Measurements from ENCODE around the gene ODF2L. TPM values are rescaled to one million over a fixed set of nuclear protein-coding genes. Genes with fewer than 3 reads are reported as not detected.
A peak's percentile ranks its signal among the peaks of the same experiment; 100 is the strongest.

ODF2L gene
- total RNA-seq, 4 donors from 2014 or later: 9.2 to 30.8 (median 21.4) TPM

DNA sequence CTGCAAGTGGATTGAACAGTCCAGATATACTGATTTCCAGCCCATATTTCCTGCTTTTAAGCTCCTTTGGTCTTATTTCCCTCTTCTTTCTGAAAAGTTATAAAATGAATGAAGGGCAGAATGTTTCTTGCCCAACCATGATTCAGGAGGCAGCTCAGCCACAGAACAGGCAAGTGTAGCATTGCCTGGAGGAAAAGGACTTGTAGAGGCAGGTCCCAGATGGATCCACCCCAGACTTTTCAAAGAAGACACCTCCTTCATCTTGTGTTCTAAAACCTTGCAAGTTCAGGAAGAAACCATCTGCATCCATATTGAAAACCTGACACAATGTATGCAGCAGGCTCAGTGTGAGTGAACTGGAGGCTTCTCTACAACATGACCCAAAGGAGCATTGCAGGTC lies 27.8 kb upstream of the ODF2L start, which contains the start of gene CLCA2:
TSS of gene CLCA2 (plus strand) at position 299 of the 400 bp plus-strand sequence. CDS start at position 376, 77 bp downstream.
- ATAC-seq: no peak
- H3K9me3 ChIP-seq: no peaks in the 10 kb centered on the region

DNA sequence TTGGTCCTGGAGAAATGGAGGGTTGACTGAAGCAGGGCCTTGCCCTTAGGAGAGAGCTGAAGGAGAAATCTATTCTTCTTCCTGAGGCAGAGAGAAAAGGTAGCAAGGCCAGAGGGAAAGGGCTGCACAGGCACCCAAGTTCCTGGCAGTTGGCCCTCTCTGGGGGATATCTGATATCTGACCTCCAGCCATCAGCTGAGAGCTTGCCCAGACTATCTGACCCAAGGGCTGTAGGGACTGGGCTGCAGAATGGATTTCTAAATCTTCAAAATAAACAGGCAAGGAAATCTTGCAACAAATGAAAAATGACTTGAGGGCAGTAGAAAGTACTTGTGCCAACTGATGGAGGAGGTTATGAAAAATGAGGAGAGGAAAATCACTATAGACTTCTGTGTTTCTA lies 27.4 kb upstream of the ODF2L start:
- Histone ChIP-seq H3K4me1 (no peaks in the 10 kb centered on the region), H3K4me3 (no peak overlapping the region), H3K27ac (no peak overlapping the region), H3K9me3 (no peaks in the 10 kb centered on the region), H3K36me3 (no peaks in the 10 kb centered on the region), H3K27me3 (no peaks in the 10 kb centered on the region)
- no peak for ATAC-seq
- TF ChIP-seq EP300 (IDR thresholded peaks at IDR 0.05) (no peak), POLR2A (IDR thresholded peaks at IDR 0.05) (no peak), POLR2AphosphoS5 (IDR thresholded peaks at IDR 0.05) (no peak), CTCF (IDR thresholded peaks at IDR 0.05) (no peak)

More for the DNA sequence above, 27.8 kb upstream of the ODF2L start, which contains the start of gene CLCA2:
- Histone ChIP-seq H3K4me3 (no peak within 1 kb of the TSS), H3K27me3 (no peaks in the 10 kb centered on the region), H3K36me3 (no peaks in the 10 kb centered on the region), H3K4me1 (no peaks in the 10 kb centered on the region), H3K27ac (no peak within 1 kb of the TSS)
- no peak for TF ChIP-seq EP300 (IDR thresholded peaks at IDR 0.05)
- no peak for TF ChIP-seq POLR2A (IDR thresholded peaks at IDR 0.05)
- no peak for TF ChIP-seq CTCF (IDR thresholded peaks at IDR 0.05)
- TF ChIP-seq POLR2AphosphoS5 (IDR thresholded peaks at IDR 0.05): no peak

GRCh38 chr1:86421601-86422280 lies 25.6 kb upstream of the ODF2L start:
- Histone ChIP-seq H3K36me3 (no peaks in the 10 kb centered on the region), H3K9me3 (no peaks in the 10 kb centered on the region), H3K4me1 (no peaks in the 10 kb centered on the region), H3K4me3 (no peak overlapping the region), H3K27me3 (no peaks in the 10 kb centered on the region), H3K27ac (no peak overlapping the region)
- ATAC-seq: no peak
- TF ChIP-seq EP300 (IDR thresholded peaks at IDR 0.05) (no peak), CTCF (IDR thresholded peaks at IDR 0.05) (no peak), POLR2AphosphoS5 (IDR thresholded peaks at IDR 0.05) (no peak), POLR2A (IDR thresholded peaks at IDR 0.05) (no peak)
- WGBS, 2 donors (ENCODE audit: low coverage in 1 of 2): 73 to 84% methylated on average over 5 to 7 of the region's 7 CpGs

- WGBS, 2 donors (ENCODE audit: low coverage in 1 of 2): 47 to 60% methylated on average over 4 of the region's 4 CpGs
- TF ChIP-seq EP300 (IDR thresholded peaks at IDR 0.05): no peak
- peak in 2 of 4 experiments; percentile 12 to 16 for TF ChIP-seq CTCF (IDR thresholded peaks at IDR 0.05)
- TF ChIP-seq POLR2A (IDR thresholded peaks at IDR 0.05): no peak
- no peak for TF ChIP-seq POLR2AphosphoS5 (IDR thresholded peaks at IDR 0.05)
- no peaks in the 10 kb centered on the region for H3K27me3 ChIP-seq
- H3K36me3 ChIP-seq: no peaks in the 10 kb centered on the region
- no peak for ATAC-seq
- H3K4me1 ChIP-seq: no peaks in the 10 kb centered on the region
- no peak overlapping the region for H3K4me3 ChIP-seq
- no peaks in the 10 kb centered on the region for H3K9me3 ChIP-seq
- H3K27ac ChIP-seq: no peak overlapping the region
These were observed 23.3 kb upstream of the ODF2L start for GRCh38 chr1:86419277-86419903.

- no peak overlapping the region for H3K27ac ChIP-seq
- H3K9me3 ChIP-seq: no peaks in the 10 kb centered on the region
- no peak overlapping the region for H3K4me3 ChIP-seq
- TF ChIP-seq CTCF (IDR thresholded peaks at IDR 0.05): no peak
- no peak for TF ChIP-seq POLR2AphosphoS5 (IDR thresholded peaks at IDR 0.05)
- no peak for TF ChIP-seq POLR2A (IDR thresholded peaks at IDR 0.05)
- TF ChIP-seq EP300 (IDR thresholded peaks at IDR 0.05): no peak
- no peaks in the 10 kb centered on the region for H3K4me1 ChIP-seq
- no peak for ATAC-seq
- no peaks in the 10 kb centered on the region for H3K27me3 ChIP-seq
- H3K36me3 ChIP-seq: no peaks in the 10 kb centered on the region
- WGBS, 2 donors (ENCODE audit: low coverage in 1 of 2): 70 to 90% methylated on average over 5 to 6 of the region's 6 CpGs
These were observed 20.2 kb upstream of the ODF2L start for GRCh38 chr1:86416343-86416742.

Measured in gastroesophageal sphincter (tissue), 4 donors.